Stimulated activated CD8-positive, alpha-beta memory T cell treated with anti-CD3 and anti-CD28 coated beads, Interleukin-7, amount 100 ng/mL, for 24 hours (primary cell): Measurements from ENCODE around the gene SLC29A1.
"Not testable (repeated sequence)": the region's sequence is repeated elsewhere in the genome, so short reads cannot be mapped to it uniquely, and the experiment has no call there.

Source experiments
- DNase-seq: peaks from one replicate; pipeline ENCODE4 v3.0.0-alpha.2; 2020; ENCODE audit warnings: low read depth

SLC29A1 gene

GRCh38 chr6:44223319-44224028 is at the start of gene SLC29A1:
SLC29A1 (plus strand) TSS chr6:44223595; CDS start chr6:44227314, 3,719 bp downstream.
- peak; percentile 74 for DNase-seq

GRCh38 chr6:44176130-44176761 is 47.1 kb upstream of the SLC29A1 start:
- no peak for DNase-seq

- DNase-seq = no peak
These were observed 46.5 kb upstream of the SLC29A1 start for GRCh38 chr6:44176762-44177509.

GRCh38 chr6:44177691-44178423 is 45.5 kb upstream of the SLC29A1 start:
- no peak for DNase-seq

- DNase-seq = no peak
These were observed 44.8 kb upstream of the SLC29A1 start for GRCh38 chr6:44178424-44179071.

GRCh38 chr6:44179072-44179536 is 44.3 kb upstream of the SLC29A1 start:
- DNase-seq = no peak

- DNase-seq = no peak
These were observed 43.7 kb upstream of the SLC29A1 start for GRCh38 chr6:44179648-44180047.

GRCh38 chr6:44180406-44180805 is 43.0 kb upstream of the SLC29A1 start:
- DNase-seq = no peak

- no peak for DNase-seq
These were observed 42.5 kb upstream of the SLC29A1 start for GRCh38 chr6:44180886-44181285.

- DNase-seq = not testable (repeated sequence)
These were observed 41.6 kb upstream of the SLC29A1 start for GRCh38 chr6:44181784-44182183.

GRCh38 chr6:44182911-44183390 is 40.4 kb upstream of the SLC29A1 start:
- no peak for DNase-seq

- no peak for DNase-seq
These were observed 39.6 kb upstream of the SLC29A1 start for GRCh38 chr6:44183783-44184182.

- DNase-seq = not testable (repeated sequence)
These were observed 38.0 kb upstream of the SLC29A1 start for GRCh38 chr6:44185356-44185755.

GRCh38 chr6:44185953-44186634 is 37.3 kb upstream of the SLC29A1 start:
- DNase-seq = no peak

- no peak for DNase-seq
These were observed 36.8 kb upstream of the SLC29A1 start for GRCh38 chr6:44186635-44187025.

- DNase-seq = no peak
These were observed 34.6 kb upstream of the SLC29A1 start for GRCh38 chr6:44188819-44189218.

- no peak for DNase-seq
These were observed 34.1 kb upstream of the SLC29A1 start for GRCh38 chr6:44189257-44189656.

- DNase-seq = no peak
These were observed 32.7 kb upstream of the SLC29A1 start for GRCh38 chr6:44190715-44191114.

GRCh38 chr6:44192428-44193041 is 30.9 kb upstream of the SLC29A1 start:
- DNase-seq = no peak

GRCh38 chr6:44193307-44193910 is 30.0 kb upstream of the SLC29A1 start:
- DNase-seq = no peak
